SK-N-DZ (cell line): ENCODE data around the gene EEA1.
A peak's percentile ranks its signal among the peaks of the same experiment; 100 is the strongest.

ENCODE experiments used
- DNase-seq: peaks from one replicate; pipeline ENCODE4 v3.0.0-alpha.2; 2015; ENCODE audit warnings: low spot score

EEA1 gene

DNA sequence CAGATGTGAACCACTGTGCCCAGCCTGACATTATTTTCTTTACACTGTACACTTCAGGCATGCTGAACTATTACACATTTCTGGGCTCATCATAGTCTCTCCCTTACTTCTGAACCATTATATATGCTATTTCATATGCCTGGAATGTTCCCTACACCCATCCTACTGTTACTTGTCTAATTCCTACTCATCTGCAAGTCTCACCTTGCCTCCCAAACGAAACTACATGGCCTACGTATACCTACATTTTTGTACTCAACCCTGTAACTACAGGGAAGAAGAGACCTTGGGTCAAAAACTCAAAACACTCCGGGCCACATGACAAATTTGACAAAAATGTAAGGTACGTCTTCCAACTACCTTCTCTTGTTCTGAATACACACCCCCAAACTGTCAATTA is 9.5 kb upstream of the EEA1 start:
- DNase-seq: no peak

DNA sequence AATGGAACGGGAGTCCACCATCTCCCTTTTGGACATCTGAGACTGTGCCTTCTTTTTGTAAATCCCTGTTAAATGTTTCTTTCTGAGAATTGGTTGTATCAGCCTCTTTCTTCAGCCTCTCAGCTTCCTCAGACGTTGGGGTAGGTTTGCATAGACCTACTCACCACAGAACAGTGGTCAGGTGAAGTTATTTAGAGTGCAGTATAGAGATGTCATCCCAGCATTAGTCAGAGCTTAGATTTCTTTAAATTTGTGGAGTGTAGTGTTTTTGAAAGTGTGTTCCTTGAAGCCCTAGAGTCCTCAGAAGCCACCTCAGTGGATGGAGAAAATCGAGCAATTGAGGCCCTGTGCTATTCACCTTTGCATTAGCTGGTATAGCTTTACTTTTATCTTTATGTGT is 8.9 kb upstream of the EEA1 start:
- DNase-seq: no peak

- DNase-seq: no peak
These were observed 4.5 kb upstream of the EEA1 start for GRCh38 chr12:92933606-92934005.

GRCh38 chr12:92930421-92930820 is 1.3 kb upstream of the EEA1 start:
- no peak for DNase-seq

DNA sequence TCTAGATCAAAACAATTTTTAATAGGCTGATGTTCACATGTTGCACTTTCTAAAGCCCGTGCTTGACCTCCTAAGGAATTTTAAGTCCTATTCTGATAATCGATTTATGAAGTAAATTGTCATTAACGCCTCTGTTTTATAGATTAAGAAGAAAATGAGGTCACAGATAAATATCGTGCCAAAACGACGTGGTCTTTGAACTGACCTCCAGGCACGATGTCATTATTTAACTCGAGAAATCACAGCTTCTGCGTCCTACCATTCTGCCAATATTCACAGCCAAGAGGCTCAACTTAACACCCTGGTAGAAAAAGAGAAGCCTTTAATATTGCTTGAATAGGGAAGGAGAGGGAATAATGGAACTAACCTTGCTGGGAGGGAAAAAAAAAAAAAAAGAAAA is 888 bp upstream of the EEA1 start:
- no peak for DNase-seq

- DNase-seq: peak; percentile 24
These were observed 604 bp downstream of the EEA1 start for GRCh38 chr12:92928421-92928961.

DNA sequence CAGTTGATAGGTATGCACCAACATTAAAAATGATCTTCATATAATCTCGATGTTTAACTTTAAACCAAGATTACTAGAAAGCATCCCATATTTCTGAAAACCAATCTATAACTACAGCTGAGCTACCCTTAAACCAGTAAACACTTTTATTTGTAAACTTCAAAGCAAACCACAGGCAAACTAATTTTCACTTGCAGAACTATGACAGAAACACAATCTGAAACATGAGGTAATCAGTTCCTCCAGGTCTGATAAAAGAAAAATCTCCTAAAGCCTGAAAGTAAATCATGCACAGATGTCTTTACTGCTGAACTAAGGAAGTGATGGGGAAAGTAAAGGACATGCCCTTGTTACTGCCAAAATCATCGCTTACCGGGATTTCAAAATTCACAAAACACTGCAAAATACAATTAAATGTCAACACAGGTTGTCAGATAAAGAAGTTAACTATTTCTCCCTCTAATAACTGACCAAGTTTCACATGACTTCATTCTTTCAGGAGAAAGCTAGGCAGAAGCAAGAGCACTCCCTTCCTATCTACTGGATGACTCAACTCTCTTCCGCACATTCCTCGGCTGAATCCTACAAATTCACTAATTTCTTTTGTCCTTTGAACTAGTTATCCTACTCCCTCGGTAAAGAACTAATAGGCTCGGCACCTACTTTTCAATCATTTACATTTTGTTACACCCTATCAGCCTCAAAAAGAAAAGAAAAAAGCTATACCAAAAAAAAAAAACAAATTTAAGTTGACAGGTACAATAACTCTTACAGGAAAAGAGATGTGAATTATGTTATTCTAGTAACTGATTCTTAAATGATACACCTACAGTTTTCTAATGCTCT is 1.4 kb downstream of the EEA1 start:
- DNase-seq: no peak

DNA sequence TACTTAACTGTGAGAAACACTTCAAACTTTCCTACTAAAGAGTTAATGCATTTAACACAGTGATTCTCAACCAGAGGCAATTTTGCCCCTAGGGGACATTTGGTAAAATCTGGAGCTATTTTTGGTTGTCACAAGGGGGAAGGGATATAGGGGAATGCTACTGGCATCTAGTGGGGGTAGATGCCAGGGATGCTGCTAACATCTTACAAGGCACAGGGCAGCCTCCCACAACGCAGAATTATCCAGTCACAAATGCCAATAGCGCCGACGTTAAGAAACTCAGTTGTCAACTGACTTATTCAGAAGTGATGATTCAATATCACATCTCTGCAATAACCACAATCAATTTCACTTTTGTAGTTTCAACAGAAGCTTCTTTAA is 2.0 kb downstream of the EEA1 start:
- DNase-seq: no peak

- DNase-seq: no peak
These were observed 2.5 kb downstream of the EEA1 start for GRCh38 chr12:92926549-92926948.

GRCh38 chr12:92921877-92922276 is 7.2 kb downstream of the EEA1 start:
- no peak for DNase-seq

DNA sequence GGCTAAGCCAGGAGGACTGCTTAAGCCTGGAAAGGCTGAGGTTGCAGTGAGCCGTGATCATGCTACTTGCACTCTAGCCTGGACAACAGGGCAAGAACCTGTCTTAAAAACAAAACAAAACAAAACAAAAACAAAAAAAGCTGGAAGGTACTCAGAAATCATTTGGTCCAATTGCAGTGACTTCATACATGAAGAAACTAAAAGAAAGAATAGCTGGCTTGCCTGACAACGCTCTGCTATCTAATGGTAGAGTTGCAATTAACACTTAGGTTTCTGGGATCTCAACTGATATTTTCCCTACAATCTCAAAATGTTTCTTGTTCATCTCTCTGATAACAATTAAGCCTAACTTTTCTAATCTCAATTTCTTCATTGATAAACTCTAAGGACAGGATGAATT is 13.7 kb downstream of the EEA1 start:
- no peak for DNase-seq

GRCh38 chr12:92914170-92914569 is 14.9 kb downstream of the EEA1 start:
- no peak for DNase-seq

- DNase-seq: no peak
These were observed 16.4 kb downstream of the EEA1 start for GRCh38 chr12:92912672-92913071.

DNA sequence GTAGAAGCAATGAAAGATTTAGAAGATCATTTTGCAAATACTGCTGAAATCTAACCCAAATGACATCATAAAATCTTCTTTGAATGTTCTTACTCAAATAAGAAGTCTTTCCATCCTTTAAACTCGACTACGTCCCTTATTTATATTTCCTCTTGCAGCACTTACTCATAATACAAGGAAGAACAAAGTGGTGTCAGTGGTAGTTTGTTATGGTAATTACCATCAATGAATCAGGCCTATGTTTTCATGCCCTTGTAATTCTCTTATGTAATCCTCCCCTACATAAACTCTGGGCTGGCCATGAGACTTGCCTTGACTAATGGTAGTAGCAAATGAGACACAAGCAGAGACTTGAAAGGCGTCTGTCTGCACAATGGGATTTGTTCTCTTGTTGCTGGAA is 17.0 kb downstream of the EEA1 start:
- no peak for DNase-seq

- no peak for DNase-seq
These were observed 17.8 kb downstream of the EEA1 start for GRCh38 chr12:92911339-92911738.

DNA sequence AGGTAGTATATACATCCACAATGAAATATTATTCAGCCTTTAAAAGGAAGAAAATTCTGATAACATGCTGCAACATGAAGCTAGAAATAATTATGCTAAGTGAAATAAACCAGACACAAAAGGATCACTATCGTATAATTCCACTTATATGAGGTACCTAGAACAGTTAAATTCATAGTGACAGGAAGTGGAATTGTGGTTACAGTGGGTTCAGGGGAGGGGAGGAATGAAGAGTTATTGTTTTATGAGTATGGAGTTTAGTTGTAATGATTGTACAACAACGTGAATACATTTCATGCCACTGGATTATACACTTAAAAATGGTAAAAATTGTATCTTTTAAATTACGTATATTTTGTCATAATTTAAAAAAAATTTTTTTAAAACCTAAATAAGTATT is 21.0 kb downstream of the EEA1 start:
- DNase-seq: no peak

DNA sequence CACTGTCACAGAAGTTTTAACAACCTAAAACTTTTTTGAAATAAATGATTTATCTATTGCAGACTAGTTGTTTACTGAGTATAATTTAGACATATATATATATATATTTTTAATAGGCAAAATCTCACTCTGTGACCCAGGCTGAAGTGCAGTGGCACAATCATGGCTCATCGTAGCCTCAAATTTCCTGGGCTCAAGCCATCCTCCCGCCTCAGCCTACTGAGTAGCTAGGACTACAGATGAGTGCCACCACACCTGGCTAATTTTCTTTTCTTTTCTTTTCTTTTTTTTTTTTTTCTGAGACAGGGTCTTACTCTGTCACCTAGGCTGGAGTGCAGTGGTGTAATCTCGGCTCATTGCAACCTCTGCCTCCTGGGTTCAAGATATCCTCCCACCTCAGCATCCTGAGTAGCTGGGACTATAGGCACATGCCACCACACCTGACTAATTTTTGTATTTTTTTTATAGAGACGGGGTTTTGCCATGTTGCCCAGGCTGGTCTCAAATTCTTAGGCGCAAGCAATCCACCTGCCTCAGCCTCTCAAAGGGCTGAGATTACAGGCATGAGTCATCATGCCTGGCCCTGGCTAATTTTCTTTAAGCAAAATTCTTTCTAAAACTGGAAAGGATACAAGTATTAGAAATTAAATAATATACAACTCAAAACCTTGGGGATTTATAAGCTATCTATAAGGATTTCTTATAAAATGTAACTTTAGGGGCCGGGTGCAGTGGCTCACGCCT is 23.1 kb downstream of the EEA1 start:
- DNase-seq: no peak

DNA sequence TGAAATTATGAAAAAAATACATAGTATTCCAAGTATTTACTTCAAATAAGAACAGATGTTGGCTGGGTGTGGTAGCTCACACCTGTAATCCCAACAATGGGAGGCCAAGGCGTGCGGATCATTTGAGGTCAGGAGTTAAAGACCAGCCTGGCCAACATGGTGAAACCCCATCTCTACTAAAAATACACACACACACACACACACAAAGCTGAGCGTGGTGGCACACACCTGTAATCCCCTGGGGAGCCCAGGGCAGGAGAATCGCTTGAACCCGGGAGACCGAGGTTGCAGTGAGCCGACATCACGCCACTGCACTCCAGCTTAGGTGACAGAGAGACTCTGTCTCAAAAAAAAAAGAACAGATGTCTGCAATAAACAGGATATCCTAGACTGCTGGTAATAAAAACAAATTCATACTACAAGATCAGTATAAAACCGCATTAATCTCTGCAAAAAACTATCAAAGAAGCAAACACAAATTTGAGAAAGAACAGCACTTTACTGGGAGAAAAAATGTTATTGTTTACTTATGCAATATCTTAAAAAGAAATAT is 23.8 kb downstream of the EEA1 start:
- no peak for DNase-seq

- DNase-seq: no peak
These were observed 28.2 kb downstream of the EEA1 start for GRCh38 chr12:92900941-92901340.

DNA sequence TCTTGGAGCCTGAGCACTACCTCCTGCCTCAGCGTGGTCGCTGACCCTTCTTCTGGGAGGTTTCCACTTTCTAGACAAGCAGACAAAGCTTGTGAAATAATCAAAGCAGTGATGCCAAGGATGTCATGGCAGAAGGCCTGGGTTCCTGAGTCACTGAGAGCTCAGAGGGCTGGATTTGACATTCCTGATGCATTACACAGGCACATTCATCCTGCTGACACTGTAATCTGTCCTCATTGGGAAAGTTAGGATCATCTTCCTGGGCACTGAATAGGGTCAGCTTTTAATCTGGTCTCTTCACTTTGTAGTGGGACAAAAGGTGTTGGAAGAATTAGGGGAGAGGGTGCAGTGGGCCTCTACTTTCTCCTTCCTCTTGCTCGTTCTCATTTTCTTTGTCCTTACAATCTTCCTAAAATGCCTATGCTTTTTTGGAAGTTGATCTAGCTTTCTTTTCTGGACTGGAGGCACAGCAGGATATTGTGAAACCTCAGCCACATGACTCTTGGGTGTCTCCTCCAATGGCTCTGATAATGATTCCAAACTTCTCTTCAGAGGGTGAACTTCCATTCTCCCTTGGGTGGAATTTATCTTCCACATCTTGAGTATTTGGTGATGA is 29.6 kb downstream of the EEA1 start:
- DNase-seq: no peak

- no peak for DNase-seq
These were observed 30.3 kb downstream of the EEA1 start for GRCh38 chr12:92898755-92899154.

DNA sequence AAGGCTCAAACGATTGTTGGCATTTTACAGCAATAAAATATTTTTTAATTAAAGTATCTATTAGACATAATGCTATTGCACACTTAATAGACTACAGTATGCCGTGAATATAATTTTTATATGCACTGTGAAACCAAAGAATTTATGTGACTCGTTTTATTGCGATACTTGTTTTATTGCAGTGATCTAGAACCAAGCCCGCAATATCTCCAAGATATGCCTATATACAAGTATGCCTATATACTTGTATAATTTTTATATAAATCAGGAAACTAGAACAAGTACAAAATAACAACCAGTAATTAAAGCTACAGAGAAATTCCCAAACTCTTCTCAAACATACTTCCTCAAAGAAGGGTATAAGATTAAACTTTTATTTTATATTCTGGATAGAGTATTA is 31.3 kb downstream of the EEA1 start:
- DNase-seq: no peak
